Naive thymus-derived CD4-positive, alpha-beta T cell (primary cell): ENCODE data around the gene CXXC1. TPM values are rescaled to one million over a fixed set of nuclear protein-coding genes. Genes with fewer than 3 reads are reported as not detected.
A peak's percentile ranks its signal among the peaks of the same experiment; 100 is the strongest.
"Not testable (repeated sequence)": the region's sequence is repeated elsewhere in the genome, so short reads cannot be mapped to it uniquely, and the experiment has no call there.

Source experiments
- ATAC-seq: fragments of 150-1000 bp; cut with Tn5 transposase; 2 replicates; pipeline ENCODE4 v1.10.0; 2021; ENCODE audit warnings: mild to moderate bottlenecking, moderate library complexity
- CTCF ChIA-PET: fragments of 350-600 bp; sonication (Branson Sonifier 250); formaldehyde crosslinking; loops from one replicate; lab custom pipeline; 2021; ENCODE audit warnings: antibody characterized with exemption; lab: Charles Lee
- POLR2A ChIA-PET: fragments of 350-600 bp; sonication (Branson Sonifier 250); formaldehyde crosslinking; loops from one replicate; lab custom pipeline; 2021; ENCODE audit warnings: antibody characterized with exemption, inconsistent platforms; lab: Charles Lee
- DNase-seq, 9 donors: peaks; one replicate each; pipeline versions ENCODE4 v3.0.0 to v3.0.0-alpha.2; 2020 to 2022; ENCODE audit warnings: mixed read lengths in 1 of 9
- H3K27ac ChIP-seq: one replicate; pipeline ENCODE4 v1.7.0; 2013; ENCODE audit warnings: mild to moderate bottlenecking, low read depth, low read length, moderate library complexity
- H3K27me3 ChIP-seq, 2 donors: one replicate each; pipeline ENCODE4 v1.7.0; 2013; ENCODE audit warnings: low read length in 2 of 2, mild to moderate bottlenecking in 2 of 2, moderate library complexity in 2 of 2; ENCODE audit not compliant: control insufficient read depth in 2 of 2, insufficient read depth in 2 of 2
- H3K36me3 ChIP-seq, 3 experiments: 1 replicate in 2 of 3; 2 replicates in 1 of 3; pipeline ENCODE4 v1.7.0; 2013; ENCODE audit warnings: low read length in 3 of 3, mild to moderate bottlenecking in 3 of 3, moderate library complexity in 1 of 3; ENCODE audit not compliant: insufficient read depth in 3 of 3, control insufficient read depth in 2 of 3
- H3K4me1 ChIP-seq, 2 donors: one replicate each; pipeline ENCODE4 v1.7.0; 2013; ENCODE audit warnings: low read length in 2 of 2, mild to moderate bottlenecking in 2 of 2, moderate library complexity in 1 of 2; ENCODE audit not compliant: control insufficient read depth in 2 of 2, insufficient read depth in 2 of 2
- H3K4me3 ChIP-seq: 2 replicates; pipeline ENCODE4 v1.7.0; 2013; ENCODE audit warnings: mild to moderate bottlenecking, low read length
- H3K9me3 ChIP-seq, 3 experiments: 1 replicate in 2 of 3; 2 replicates in 1 of 3; pipeline ENCODE4 v1.7.0; 2013; ENCODE audit warnings: low read length in 3 of 3; ENCODE audit not compliant: control insufficient read depth in 2 of 3
- H3K27ac Mint-ChIP-seq, 9 donors: one replicate each; pipeline ENCODE4 v1.8.0; 2020 to 2022; ENCODE audit warnings: mixed read lengths in 9 of 9, mild to moderate bottlenecking in 8 of 9, moderate library complexity in 5 of 9, inconsistent platforms in 2 of 9
- H3K27me3 Mint-ChIP-seq, 5 donors: one replicate each; pipeline ENCODE4 v1.8.0; 2021 to 2022; ENCODE audit warnings: mixed read lengths in 5 of 5, mild to moderate bottlenecking in 1 of 5
- H3K36me3 Mint-ChIP-seq, 5 donors: one replicate each; pipeline ENCODE4 v1.8.0; 2020 to 2022; ENCODE audit warnings: mixed read lengths in 5 of 5, mild to moderate bottlenecking in 3 of 5, inconsistent platforms in 1 of 5
- H3K4me1 Mint-ChIP-seq, 7 donors: one replicate each; pipeline ENCODE4 v1.8.0; 2020 to 2022; ENCODE audit warnings: mixed read lengths in 7 of 7, mild to moderate bottlenecking in 3 of 7, inconsistent platforms in 1 of 7
- H3K4me3 Mint-ChIP-seq, 10 donors: one replicate each; pipeline ENCODE4 v1.8.0; 2020 to 2022; ENCODE audit warnings: mild to moderate bottlenecking in 10 of 10, mixed read lengths in 10 of 10, moderate library complexity in 6 of 10, inconsistent platforms in 2 of 10
- H3K9me3 Mint-ChIP-seq, 11 donors: one replicate each; pipeline ENCODE4 v1.8.0; 2020 to 2022; ENCODE audit warnings: mixed read lengths in 11 of 11, mild to moderate bottlenecking in 4 of 11, inconsistent platforms in 1 of 11, moderate library complexity in 1 of 11
- intact Hi-C, 2 donors: fragments of 100-400 bp; cut with micrococcal nuclease; formaldehyde crosslinking; loops; one replicate each; pipeline ENCODE4 v1.15.1; 2023
- polyA plus RNA-seq, 2 donors: library from polyadenylated mRNA; unstranded; fragments of 300-500 nt; fragmentation: Illumina TruSeq; gene quantifications; one replicate each; pipeline ENCODE4 v1.2.3, GENCODE V29; 2021
- total RNA-seq, 6 experiments: library from RNA in 5 of 6; stranded (reverse) in 5 of 6; gene quantifications; 1 replicate in 5 of 6; 2 replicates in 1 of 6; pipeline ENCODE4 v1.2.3 and lab custom pipeline; 2021 to 2026

CXXC1 gene
- total and polyA plus RNA-seq, 7 experiments from 2014 or later = 78.3 to 197 (median 149) TPM

DNA sequence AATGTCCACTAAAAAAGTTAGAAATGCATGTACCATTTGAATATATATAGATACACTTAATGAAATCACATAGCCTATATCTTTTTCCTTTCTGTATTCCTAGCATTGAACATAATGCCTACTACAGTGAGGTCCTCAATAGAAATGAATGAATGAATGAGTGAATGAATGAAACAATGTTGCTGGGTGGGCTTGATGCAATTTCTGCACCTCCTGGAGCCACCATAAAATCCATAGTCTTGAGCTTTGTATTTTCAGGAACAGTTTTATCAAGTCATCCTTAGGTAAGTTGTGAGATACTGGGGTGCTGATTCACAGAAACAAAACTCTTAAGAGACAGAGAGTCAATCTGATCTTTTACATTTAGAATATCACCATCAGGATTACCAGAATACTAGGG is 24.5 kb downstream of the CXXC1 start:
- H3K27me3 ChIP-seq = no peaks in the 10 kb centered on the region
- Mint-ChIP-seq H3K36me3 (peaks cover 0 to 5% (median 0%) of the 10 kb centered on the region in 5 donors), H3K4me3 (no peak overlapping the region), H3K4me1 (peaks cover 8 to 24% (median 20%) of the 10 kb centered on the region in 7 donors), H3K27ac (no peak overlapping the region), H3K27me3 (peaks cover 0 to 20% (median 0%) of the 10 kb centered on the region in 5 donors), H3K9me3 (no peaks in the 10 kb centered on the region)
- peaks cover 4 to 5% of the 10 kb centered on the region in 2 donors for H3K4me1 ChIP-seq
- ATAC-seq (no peak), DNase-seq (no peak)
- ChIA-PET CTCF (interaction anchor here (1.7 kb wide), 1 partner anchor 94 kb away, joined by 6 read pairs; no protein-coding TSS in a partner anchor), POLR2A (no interaction called here)
- no peak overlapping the region for H3K4me3 ChIP-seq
- H3K27ac ChIP-seq = no peak overlapping the region
- intact Hi-C loops = no loop called here
- H3K36me3 ChIP-seq = no peaks in the 10 kb centered on the region
- no peaks in the 10 kb centered on the region for H3K9me3 ChIP-seq

DNA sequence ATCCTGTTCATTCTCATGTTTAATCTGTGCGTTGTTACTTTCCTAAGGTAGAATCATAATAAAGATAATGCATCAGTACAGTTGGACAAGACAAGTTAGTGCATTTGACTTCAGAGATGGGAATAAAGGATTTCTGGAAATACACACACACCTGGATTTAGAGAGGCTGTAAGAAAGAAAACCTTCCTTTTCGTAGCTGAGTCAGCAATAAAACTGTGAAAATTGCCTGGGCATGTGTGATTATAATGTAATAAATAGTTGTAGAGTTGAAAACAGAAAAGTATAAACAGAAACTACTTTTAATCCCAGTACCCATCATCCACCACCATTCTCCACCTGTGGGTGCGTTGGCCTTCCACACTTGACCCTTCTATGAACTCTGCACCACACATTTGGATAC is 36.6 kb downstream of the CXXC1 start:
- no peaks in the 10 kb centered on the region for H3K9me3 ChIP-seq
- CTCF ChIA-PET = no interaction called here
- H3K36me3 ChIP-seq = no peaks in the 10 kb centered on the region
- no peaks in the 10 kb centered on the region for H3K9me3 Mint-ChIP-seq
- peaks cover 0 to 8% (median 0%) of the 10 kb centered on the region in 5 donors for H3K36me3 Mint-ChIP-seq
- H3K27ac Mint-ChIP-seq = no peak overlapping the region
- no peak overlapping the region for H3K4me3 Mint-ChIP-seq
- no peaks in the 10 kb centered on the region for H3K27me3 ChIP-seq
- no peak overlapping the region for H3K27ac ChIP-seq
- ATAC-seq = no peak
- no peak overlapping the region for H3K4me3 ChIP-seq
- H3K4me1 ChIP-seq = no peaks in the 10 kb centered on the region
- peaks cover 0 to 13% (median 5%) of the 10 kb centered on the region in 7 donors for H3K4me1 Mint-ChIP-seq
- intact Hi-C loops = no loop called here
- POLR2A ChIA-PET = no interaction called here
- peaks cover 0 to 8% (median 0%) of the 10 kb centered on the region in 5 donors for H3K27me3 Mint-ChIP-seq
- no peak for DNase-seq

DNA sequence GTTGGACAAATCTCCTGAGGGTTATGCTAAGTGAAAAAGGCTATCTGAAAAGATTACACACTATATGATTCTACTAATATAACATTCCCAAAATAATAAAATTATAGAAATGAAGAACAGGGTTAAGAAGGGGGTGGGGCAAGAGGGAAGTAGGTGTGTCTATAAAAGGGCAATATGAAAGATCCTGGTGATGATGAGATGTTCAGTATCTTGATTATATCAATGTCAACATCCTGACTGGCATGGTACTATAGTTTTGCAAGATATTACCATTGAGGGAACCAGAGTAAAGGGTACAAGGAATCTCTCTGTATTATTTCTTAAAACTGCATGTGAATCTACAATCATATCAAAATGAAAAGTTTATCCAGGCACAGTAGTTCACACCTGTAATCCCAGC is 37.9 kb downstream of the CXXC1 start:
- POLR2A ChIA-PET = interaction anchor here (0.6 kb wide), 1 partner anchor 31 kb away, joined by 3 read pairs; the partner anchor contains the start of gene MBD1
- no peak for ATAC-seq

DNA sequence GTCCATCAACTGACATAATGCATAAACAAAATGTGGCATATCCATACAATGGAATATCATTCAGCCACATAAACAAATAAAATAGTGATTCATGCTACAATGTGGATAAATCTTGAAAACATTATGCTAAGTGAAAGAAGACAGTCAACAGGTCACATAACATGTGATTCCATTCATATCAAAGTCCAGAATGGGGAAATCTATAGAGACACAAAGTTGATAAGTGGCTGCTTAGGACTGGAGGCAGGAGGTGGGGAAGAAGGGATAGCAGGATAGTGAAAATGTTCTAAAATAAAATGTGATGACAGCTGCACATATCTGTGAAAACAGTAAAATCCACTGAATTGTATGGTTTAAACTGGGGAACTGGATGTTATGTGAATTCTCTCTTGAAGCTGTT is 39.9 kb downstream of the CXXC1 start:
- intact Hi-C loops = no loop called here
- Histone ChIP-seq H3K27ac (no peak overlapping the region), H3K4me3 (no peak overlapping the region), H3K4me1 (no peaks in the 10 kb centered on the region), H3K9me3 (no peaks in the 10 kb centered on the region), H3K27me3 (no peaks in the 10 kb centered on the region), H3K36me3 (no peaks in the 10 kb centered on the region)
- ChIA-PET POLR2A (no interaction called here), CTCF (no interaction called here)
- H3K36me3 Mint-ChIP-seq = peaks cover 0 to 11% (median 5%) of the 10 kb centered on the region in 5 donors
- H3K4me1 Mint-ChIP-seq = peaks cover 0 to 13% (median 5%) of the 10 kb centered on the region in 7 donors
- H3K27ac Mint-ChIP-seq = no peak overlapping the region
- H3K4me3 Mint-ChIP-seq = no peak overlapping the region
- ATAC-seq (no peak), DNase-seq (no peak)
- H3K27me3 Mint-ChIP-seq = peaks cover 0 to 8% (median 5%) of the 10 kb centered on the region in 5 donors
- peaks cover 0 to 6% (median 3%) of the 10 kb centered on the region in 11 donors for H3K9me3 Mint-ChIP-seq

More for the DNA sequence above, 37.9 kb downstream of the CXXC1 start:
- no peak overlapping the region for H3K4me3 Mint-ChIP-seq
- no peaks in the 10 kb centered on the region for H3K9me3 ChIP-seq
- H3K4me3 ChIP-seq = no peak overlapping the region
- H3K4me1 Mint-ChIP-seq = peaks cover 0 to 13% (median 5%) of the 10 kb centered on the region in 7 donors
- no peak overlapping the region for H3K27ac Mint-ChIP-seq
- H3K27ac ChIP-seq = no peak overlapping the region
- CTCF ChIA-PET = no interaction called here
- H3K27me3 Mint-ChIP-seq = peaks cover 0 to 8% (median 0%) of the 10 kb centered on the region in 5 donors
- DNase-seq = no peak
- H3K36me3 ChIP-seq = no peaks in the 10 kb centered on the region
- no peaks in the 10 kb centered on the region for H3K27me3 ChIP-seq
- intact Hi-C loops = no loop called here
- H3K9me3 Mint-ChIP-seq = no peaks in the 10 kb centered on the region
- H3K36me3 Mint-ChIP-seq = peaks cover 0 to 5% (median 0%) of the 10 kb centered on the region in 5 donors
- H3K4me1 ChIP-seq = no peaks in the 10 kb centered on the region

DNA sequence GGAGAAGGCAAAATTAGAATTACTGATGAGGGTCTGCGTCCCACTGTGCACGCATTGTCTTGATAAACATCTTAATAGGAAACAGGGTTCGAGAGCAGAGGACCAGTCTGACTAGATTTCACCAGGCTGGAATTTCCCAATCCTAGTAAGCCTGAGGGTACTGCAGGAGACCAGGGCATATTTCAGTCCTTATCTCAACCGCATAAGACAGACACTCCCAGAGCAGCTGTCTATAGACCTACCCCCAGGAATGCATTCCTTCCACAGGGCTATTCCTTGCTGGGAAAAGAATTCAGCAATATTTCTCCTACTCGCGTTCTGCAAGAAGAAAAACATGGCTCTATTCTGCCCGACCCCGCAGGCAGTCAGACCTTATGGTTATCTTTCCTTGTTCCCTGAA is 45.7 kb downstream of the CXXC1 start:
- POLR2A ChIA-PET = interaction anchor here (0.6 kb wide), 1 partner anchor 694 kb away, joined by 3 read pairs; no protein-coding TSS in a partner anchor
- H3K4me1 Mint-ChIP-seq, CTCF ChIA-PET: not testable (repeated sequence)

DNA sequence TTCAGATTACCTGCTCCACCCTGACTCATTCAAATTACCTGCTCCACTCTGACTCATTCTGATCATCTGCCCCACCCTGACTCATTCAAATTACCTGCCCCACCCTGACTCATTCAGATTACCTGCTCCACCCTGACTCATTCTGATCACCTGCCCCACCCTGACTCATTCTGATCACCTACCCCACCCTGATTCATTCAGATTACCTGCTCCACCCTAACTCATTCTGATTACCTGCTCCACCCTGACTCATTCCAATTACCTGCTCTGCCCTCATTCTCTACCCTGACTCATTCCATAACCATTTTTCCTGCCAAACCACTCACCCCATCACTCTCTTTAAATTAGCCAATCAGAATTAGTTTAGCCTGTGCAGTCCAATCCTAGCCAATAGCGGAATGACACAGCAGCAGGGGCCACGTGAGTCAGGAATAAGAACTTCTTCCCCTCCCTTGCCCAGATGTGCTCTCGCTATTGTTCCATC is 47.4 kb downstream of the CXXC1 start:
- Histone ChIP-seq H3K9me3 (peaks cover 0 to 10% (median 0%) of the 10 kb centered on the region in 3 experiments), H3K27ac (no peak overlapping the region), H3K4me1 (no peaks in the 10 kb centered on the region), H3K36me3 (no peaks in the 10 kb centered on the region), H3K4me3 (no peak overlapping the region), H3K27me3 (no peaks in the 10 kb centered on the region)
- Mint-ChIP-seq H3K4me3 (peak overlapping the region in 1 of 10 donors; percentile 0), H3K9me3 (peaks cover 13 to 34% (median 16%) of the 10 kb centered on the region in 11 donors), H3K27ac (peak overlapping the region in 1 of 9 donors; percentile 15), H3K4me1 (peaks cover 0 to 6% (median 0%) of the 10 kb centered on the region in 7 donors), H3K36me3 (peaks cover 0 to 17% (median 8%) of the 10 kb centered on the region in 5 donors), H3K27me3 (peaks cover 1 to 20% (median 12%) of the 10 kb centered on the region in 5 donors)
- ATAC-seq (no peak), DNase-seq (no peak)
- CTCF ChIA-PET = no interaction called here
- intact Hi-C loops = no loop called here
- POLR2A ChIA-PET = no interaction called here

More for the DNA sequence above, 45.7 kb downstream of the CXXC1 start:
- H3K27ac ChIP-seq, intact Hi-C loops, H3K27me3 ChIP-seq, H3K27ac Mint-ChIP-seq, H3K36me3 ChIP-seq, ATAC-seq, H3K4me3 ChIP-seq, H3K4me1 ChIP-seq, H3K9me3 ChIP-seq, DNase-seq, H3K4me3 Mint-ChIP-seq: not testable (repeated sequence)
- Mint-ChIP-seq H3K36me3 (peaks cover 0 to 17% (median 8%) of the 10 kb centered on the region in 5 donors), H3K9me3 (peaks cover 13 to 34% (median 16%) of the 10 kb centered on the region in 11 donors), H3K27me3 (peaks cover 1 to 14% (median 12%) of the 10 kb centered on the region in 5 donors)

DNA sequence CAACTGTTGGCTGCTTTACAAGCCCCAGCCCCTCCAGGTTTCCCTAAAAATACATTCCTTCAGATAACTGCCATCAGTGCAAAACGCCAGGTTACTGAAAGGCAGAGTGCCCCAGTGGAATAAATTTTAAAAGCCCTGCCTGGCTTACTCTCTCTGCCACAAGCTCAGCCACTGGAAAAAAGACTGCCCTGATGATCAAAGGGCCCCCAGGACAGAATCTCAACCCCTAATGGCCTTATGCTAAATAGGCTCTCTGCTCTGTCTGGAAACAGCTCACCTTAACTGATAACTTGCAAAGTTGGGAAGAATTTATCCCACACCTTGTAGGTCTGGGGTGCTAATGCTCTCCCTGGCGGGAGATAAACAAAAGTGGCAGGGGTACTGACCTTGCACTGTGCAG is 55.1 kb downstream of the CXXC1 start:
- ATAC-seq (no peak), DNase-seq (no peak)
- peaks cover 0 to 5% of the 10 kb centered on the region in 2 donors for H3K27me3 ChIP-seq
- no peaks in the 10 kb centered on the region for H3K36me3 ChIP-seq
- H3K9me3 ChIP-seq = no peaks in the 10 kb centered on the region
- no peak overlapping the region for H3K4me3 ChIP-seq
- intact Hi-C loops = no loop called here
- Mint-ChIP-seq H3K27ac (no peak overlapping the region), H3K27me3 (peaks cover 2 to 18% (median 14%) of the 10 kb centered on the region in 5 donors), H3K9me3 (peaks cover 0 to 2% (median 0%) of the 10 kb centered on the region in 11 donors), H3K4me3 (no peak overlapping the region), H3K4me1 (peaks cover 0 to 3% (median 0%) of the 10 kb centered on the region in 7 donors), H3K36me3 (peaks cover 0 to 3% (median 0%) of the 10 kb centered on the region in 5 donors)
- POLR2A ChIA-PET = no interaction called here
- H3K27ac ChIP-seq = no peak overlapping the region
- CTCF ChIA-PET = no interaction called here
- no peaks in the 10 kb centered on the region for H3K4me1 ChIP-seq
